Measurements from ENCODE around the gene CLDN6.
"Not testable (repeated sequence)": the region's sequence is repeated elsewhere in the genome, so short reads cannot be mapped to it uniquely, and the experiment has no call there.

CLDN6 gene, protein sequence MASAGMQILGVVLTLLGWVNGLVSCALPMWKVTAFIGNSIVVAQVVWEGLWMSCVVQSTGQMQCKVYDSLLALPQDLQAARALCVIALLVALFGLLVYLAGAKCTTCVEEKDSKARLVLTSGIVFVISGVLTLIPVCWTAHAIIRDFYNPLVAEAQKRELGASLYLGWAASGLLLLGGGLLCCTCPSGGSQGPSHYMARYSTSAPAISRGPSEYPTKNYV

DNA sequence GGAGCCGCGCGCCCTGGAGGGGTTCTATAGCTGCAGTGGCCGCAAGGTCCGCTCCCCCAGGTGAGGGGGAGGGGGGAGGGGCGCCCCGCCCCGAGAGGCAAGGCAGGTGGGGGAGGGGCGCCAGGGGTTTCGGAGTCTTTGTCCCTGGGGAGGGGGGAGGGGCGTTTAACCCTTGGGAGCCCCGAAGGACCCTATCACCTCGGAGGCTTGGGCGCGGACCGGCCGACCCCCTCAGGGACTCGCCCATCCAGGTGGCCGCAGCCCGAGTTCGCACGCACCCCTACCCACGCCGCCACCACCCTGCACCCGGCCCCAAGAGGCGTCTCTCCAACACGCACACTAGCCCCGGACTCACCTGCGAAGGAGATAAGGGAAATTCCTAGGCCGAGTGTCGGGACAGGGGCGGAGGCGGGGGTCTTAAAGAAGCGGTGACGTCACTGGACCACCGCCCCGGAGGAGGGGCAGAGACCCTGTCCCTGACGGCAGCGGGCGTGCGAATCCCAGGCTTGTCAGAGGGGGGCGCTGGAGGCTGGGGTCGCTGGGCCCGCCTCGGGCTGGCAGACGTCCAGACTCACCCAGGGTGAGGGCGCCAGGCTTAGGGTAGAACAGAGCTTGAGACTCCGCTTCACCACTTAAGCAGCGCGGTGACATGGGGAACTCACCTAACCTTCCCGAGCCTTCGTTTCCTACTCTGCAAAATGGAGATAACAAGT is at the start of gene CLDN6:
Gene CLDN6 (minus strand): TSS at position 390 of the 713 bp plus-strand sequence. CDS start 2,162 bp downstream, outside the sequence.
- peak; percentile 61 for DNase-seq

DNA sequence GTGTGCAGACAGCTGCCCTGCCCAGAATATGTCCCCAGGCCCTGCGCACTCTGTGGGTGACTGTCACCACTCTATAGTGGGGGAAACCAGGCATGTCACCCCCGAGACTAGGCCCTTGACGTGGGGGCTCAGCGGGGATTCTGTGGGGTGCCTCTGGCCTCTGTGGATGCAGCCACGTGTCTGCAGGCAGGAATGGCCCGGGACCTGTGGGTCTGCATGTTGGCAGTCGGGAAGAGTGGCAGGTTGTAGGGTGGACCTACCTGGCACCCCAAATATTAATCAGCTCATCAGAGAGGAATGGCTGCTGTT is 48.4 kb upstream of the CLDN6 start:
- no peak for DNase-seq

DNA sequence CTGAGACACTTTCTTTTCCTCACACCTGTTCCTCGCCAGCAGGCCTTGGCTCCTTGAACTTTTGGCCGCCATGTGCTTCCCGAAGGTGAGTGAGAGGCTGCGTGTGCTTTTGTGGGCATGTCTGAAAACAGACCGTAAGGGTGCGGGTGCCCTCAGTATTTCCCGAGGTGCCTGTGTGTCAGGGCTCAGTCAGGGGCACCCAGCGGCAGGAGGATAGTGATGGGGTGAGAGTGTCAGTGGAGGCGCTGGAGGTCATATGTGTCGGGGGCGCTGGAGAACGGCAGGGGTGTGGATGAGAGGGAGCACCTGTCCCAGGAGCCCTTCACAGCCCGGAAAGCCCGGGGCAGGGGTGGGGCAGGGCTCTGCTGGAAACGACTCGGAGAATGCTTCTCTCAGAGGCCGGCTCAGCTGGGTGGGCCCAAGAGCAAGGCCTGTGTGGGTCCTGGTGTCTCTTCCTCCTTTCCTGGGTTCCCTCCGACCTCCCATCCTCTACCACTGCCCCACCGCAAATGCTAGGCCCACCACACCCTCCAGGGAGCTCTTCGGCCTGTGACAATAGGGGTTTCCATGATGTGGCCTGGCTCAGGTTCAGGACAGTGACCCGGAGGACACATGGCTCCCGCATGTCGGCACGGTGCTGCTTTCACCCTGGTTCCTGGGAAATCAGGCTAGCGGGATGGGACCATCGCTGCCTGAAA is 47.9 kb upstream of the CLDN6 start:
- DNase-seq = no peak

DNA sequence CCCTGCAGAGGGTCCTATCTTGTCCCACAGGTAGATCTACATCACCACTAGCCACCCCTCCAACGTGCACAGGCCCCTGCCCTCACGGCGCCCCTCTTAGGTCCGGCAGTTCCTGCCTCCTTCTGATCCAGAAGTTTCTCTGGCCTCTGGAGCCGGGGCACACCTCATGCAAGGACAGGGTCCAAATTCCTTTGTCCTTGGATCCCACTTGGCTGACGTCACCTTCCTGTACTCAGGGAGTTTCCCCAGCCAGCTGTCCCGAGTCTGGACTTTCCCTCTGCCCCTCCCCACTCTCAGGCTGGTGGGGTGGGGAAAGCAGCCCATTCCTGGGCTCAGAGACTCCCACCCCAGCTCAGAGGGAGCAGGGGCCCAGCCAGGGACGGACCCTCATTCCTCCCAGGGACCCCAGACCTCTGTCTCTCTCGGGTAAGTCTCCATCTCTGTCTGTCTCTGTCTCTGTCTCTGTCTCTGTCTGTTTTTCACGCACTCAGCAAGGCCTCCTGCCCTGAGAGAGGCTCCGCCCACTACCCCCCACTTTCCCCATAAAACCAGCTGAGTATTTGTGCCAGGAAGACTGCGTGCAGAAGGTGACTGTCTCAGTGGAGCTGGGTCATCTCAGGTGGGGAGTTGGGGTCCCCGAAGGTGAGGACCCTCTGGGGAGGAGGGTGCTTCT is 47.2 kb upstream of the CLDN6 start, which contains the start of gene IL32:
Gene IL32 (plus strand): TSS at position 572 of the 673 bp plus-strand sequence. CDS start 172 bp downstream, outside the sequence.
- DNase-seq = no peak

DNA sequence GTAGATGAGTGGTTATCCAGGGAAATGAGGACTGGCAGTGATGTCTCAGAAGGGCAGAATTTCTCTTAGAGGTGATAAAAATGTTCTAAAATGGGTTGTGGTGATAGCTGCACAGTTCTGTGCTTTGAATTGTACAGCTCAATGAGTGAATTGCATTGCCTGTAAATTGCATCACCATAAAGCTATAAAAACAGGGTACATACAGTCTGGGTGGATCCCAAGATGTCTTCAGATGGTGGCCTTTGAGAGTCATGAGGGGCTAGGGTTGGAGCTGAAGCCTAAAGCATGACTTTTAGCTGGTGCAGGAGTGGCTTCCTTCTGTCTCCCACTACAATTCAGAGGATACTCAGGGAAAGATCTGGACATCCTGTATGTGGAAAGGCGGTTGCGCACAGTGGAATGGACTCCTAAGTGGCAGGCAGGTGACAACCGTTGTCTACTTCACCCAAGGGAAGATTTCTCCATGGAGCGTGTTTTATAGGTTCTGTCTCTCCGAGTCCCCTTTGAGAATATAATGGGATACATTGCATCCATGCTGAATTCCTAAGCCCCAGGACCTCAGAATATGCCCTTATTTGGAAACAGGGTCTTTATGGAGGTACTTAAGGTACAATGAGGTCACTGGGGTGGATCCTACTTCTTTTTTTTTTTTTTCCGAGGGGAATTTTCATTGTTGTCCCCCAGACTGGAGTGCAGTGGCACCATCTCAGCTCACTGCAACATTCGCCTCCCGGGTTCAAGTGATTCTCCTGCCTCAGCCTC is 45.8 kb upstream of the CLDN6 start:
- DNase-seq = no peak

DNA sequence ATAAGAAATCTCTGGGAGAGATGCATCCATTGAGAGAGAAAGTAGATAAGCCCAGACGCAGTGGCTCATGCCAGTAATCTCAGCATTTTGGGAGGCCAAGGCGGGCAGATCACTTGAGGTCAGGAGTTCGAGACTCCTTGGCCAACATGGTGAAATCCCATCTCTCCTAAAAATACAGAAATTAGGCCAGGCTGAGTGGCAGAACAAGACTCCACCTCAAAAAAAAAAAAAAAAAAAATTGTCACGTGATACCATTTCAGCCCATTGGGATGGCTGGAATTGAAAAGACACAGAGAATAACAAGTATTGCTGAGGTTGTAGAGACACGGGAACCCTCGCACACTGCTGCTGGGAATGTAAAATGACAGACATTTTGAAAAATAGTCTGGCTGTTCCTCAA is 44.6 kb upstream of the CLDN6 start:
- DNase-seq = no peak

DNA sequence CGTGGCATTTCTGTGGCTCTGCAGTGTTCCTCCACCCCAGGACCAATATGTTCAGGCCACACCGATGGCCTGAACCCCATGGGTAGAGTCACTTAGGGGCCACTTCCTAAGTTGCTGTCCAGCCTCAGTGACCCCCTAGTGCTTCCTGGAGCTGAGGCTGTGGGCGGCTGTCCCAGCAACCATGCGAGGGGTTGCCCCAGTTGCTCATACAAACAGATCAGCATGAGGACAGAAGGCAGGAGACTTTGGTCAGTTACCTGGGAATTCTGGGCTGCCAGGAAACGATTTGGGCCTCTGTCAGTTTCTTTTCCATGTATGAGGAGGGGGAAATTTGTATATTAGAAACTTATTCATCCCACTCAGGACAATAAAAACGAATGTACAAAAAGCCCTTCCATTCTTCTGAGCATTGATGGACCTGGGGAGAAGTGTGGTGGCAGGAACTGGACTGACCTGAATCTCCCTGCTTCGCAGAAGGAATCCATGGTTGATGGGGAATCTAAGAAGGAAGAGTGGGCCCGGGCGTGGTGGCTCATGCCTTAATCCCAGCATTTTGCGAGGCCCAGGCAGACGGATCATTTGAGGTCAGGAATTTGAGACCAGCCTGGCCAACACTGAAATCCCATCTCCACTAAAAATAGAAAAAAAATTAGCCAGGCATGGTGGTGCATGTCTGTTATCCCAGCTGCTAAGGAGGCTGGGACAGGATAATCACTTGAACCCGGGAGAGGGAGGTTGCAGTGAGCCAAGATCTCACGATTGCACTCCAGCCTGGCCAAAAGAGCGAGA is 42.5 kb upstream of the CLDN6 start:
- no peak for DNase-seq

DNA sequence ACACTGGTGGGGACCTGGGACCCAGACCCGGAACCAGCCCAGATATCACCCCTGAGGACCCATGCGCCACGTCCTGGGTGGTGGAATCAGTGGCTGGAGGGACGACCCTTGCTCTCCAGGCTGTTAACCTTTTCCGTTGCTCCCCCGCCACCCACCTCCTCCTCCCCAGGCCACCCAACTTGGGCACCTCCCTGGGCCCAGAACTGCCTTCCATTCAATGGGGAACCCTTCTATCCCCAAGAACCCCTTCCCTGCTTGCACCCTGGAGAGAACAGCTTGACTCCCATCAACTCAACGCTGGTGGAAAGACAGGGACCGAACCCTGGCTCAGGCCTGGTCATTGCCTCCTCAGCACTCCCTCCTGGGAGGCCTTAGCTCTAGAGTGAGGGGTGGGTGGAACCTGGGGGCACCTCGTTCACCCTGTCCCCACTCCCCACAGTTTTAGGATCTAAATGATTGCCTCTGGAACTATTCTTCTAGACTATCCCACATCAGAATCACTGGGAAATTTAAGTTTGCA is 41.8 kb upstream of the CLDN6 start:
- no peak for DNase-seq

DNA sequence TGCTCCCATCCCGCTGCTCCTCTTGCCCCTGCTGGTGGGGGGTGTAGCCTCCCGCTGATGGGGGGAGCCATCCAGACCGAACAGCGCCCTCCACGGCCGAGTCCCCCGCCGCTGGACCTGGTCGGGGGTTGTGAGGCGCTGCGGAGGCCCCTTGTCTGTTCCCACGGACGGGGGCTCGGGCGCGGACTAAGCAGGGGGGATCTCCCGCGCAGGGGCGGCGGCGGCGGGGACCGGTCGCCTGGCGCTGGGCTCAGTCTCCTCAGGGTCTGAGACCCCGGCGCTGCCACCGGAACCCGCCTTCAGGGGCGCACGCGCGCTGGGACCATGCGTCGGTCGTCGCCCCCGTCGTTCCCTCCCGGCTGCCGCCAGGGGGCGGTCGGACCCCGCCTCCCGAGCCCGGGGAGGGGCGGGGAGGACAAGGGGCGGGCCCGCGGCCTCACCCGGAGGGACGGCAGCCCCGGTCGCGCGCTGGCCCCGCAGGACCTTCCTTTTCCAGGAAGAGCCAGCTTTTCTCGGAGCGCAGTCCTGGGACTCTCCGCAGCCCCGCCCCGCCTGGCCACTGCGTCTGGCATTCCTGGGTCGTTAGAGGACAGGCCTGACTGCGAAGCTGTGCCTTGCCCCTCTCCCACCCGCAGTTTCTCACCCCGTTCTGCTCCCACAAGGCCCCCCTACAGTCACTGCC is 41.2 kb upstream of the CLDN6 start:
- peak; percentile 94 for DNase-seq

DNA sequence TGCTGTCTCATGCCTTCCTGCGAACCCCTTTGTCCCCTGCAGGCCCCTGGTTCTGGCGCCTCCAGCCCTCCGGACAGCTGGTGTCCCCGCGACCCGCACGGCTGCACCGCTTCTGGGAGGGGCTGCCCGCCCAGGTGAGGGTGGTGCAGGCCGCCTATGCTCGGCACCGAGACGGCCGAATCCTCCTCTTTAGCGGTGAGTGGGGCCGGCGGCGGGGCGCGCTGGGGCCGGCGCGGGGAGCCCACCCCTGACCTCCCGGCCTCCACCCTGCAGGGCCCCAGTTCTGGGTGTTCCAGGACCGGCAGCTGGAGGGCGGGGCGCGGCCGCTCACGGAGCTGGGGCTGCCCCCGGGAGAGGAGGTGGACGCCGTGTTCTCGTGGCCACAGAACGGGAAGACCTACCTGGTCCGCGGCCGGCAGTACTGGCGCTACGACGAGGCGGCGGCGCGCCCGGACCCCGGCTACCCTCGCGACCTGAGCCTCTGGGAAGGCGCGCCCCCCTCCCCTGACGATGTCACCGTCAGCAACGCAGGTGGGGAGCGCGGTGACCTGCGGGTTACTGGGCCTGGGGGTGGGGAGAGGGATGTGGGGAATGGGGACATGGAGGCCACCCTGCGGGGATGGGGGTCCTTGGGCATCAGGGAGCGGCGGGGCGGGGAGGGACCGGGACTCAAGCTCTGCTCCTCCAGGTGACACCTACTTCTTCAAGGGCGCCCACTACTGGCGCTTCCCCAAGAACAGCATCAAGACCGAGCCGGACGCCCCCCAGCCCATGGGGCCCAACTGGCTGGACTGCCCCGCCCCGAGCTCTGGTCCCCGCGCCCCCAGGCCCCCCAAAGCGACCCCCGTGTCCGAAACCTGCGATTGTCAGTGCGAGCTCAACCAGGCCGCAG is 40.4 kb upstream of the CLDN6 start:
- DNase-seq = peak; percentile 28

DNA sequence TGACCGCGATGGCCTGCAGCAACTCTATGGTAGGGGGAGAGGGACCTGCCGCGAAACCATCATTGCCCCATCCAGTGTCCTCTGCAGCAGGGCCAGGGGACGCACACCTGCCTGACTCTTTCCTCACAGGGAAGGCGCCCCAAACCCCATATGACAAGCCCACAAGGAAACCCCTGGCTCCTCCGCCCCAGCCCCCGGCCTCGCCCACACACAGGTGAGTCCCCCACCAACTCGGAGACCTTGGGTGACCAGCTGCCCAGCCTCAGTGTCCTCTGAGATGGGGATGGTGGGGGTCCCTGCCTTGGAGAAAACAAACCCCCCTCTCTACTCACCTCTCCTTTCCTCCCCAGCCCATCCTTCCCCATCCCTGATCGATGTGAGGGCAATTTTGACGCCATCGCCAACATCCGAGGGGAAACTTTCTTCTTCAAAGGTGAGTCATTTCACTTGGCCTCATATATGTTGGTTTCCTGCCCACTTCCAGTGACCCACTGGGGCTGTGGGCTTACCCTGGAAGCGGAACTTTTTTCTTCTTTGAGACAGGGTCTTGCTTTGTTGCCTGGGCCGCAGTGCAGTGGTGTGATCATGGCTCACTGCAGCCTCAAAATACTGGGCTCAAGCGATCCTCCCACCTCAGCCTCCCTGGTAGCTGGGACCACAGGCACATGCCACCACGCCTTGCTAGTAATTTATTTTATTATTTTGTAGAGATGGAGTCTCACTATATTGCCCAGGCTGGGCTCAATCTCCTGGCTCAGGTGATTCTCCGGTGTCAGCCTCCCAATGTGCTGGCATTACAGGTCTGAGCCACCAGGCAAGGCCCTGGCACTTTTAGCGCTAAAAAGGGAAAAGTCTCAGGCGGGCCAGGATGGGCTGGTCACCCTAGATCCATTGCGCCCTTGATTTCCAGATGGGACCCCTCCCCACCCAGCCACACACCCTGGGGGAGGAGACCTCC is 39.5 kb upstream of the CLDN6 start:
- no peak for DNase-seq

DNA sequence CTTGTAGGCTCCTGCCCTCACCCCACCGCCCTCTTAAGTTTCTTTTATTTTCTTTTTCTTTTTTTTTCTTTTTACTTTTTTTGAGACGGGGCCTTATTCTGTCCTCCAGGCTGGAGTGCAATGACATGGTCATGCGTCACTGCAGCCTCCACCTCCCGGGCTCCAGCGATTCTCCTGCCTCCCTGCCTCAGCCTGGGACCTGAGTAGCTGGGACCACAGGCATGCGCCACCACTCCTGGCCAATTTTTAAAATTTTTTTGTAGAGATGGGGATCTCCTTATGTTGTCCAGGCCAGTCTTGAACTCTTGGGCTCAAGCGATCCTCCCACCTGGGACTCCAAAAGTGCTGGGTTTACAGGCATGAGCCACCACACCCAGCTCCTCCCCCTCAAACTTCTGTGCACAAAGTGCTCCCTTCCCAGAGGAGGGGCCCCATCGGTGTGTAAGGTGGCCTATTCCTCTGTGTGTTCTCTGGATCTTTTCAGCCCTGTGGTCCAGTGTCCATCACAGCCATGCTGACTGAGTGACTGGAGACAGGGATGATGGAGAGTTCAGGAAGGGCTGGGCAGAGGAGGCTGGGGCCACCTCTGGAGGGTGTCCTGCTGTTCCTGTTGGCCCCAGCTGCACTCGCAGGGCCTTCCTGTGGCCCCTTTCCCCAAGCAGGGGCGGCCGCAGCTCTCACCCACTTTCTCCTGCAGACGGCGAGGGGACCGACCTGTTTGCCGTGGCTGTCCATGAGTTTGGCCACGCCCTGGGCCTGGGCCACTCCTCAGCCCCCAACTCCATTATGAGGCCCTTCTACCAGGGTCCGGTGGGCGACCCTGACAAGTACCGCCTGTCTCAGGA is 38.6 kb upstream of the CLDN6 start:
- DNase-seq = no peak

DNA sequence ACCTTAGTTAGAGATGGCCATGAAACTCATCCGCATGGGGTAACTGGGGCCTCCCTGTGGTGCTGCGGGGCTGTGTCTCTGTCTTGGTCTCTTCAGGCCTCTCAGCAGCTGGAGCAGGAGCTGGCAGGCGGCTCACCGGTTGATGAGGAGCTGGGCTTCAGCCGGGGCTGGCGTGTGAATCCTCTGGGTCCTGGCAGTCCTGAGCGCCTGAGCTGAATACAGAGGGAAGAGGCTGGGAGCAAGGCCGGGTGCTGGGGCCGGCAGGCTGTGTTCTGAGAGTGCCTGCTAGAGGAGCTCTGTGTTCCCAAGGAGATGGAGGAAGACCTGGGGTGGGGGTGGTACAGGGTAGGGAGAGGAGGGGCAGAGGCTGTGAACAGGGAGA is 37.7 kb upstream of the CLDN6 start:
- not testable (repeated sequence) for DNase-seq

DNA sequence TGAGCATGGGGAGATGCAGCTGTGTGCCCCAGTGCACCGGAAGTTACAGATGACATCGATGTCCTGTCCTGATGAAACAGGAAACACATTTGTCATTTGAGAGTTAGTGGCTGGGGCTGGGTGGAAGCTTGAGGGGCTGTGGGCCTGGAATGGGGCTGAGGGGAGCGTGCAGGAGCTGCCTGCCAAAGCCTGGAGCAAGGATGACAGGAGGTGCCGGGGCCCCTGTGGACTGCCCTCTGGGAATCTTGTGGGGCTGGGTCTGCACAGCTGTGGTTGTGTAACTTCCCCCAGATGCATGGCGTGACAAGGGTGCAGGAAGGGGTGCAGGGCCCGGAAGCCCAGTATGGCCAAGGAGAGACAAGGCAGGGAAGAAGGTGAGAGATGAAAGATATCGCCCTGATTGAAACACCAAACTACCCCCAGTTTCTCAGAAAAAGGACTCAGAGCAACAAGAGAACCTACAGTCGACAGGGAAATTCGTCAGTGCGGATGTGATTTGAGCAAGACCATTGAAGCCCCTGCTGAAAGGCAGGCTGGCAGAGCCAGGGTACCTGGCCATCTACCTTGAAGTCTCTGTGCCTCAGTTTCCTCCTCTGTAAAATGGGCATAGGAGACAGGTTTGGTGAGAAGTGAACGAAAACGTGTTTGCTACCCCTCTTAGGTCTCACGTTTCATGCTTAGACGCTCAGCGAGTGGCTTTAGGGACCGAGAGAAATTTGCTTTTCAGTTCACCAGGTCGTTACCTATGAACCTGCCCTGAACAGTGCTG is 37.2 kb upstream of the CLDN6 start:
- no peak for DNase-seq

DNA sequence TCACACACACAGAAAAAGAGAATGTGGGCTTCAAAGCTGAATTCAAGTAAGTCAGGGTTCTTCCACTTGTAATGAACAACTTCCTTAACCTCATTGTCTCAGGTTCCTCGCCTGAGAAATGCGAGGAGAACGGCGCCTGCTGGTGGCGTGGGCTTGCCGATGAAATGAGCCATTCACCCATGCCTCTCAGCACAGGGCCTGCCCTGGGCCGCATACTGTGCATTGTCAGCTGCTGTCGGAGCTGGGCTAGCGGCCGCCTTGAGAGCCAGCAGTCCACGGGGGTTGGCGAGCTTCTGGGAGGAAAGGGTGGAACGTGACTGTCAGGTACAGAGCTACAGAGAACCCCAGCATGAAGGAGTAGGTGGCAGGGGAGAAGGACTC is 35.3 kb upstream of the CLDN6 start:
- not testable (repeated sequence) for DNase-seq

DNA sequence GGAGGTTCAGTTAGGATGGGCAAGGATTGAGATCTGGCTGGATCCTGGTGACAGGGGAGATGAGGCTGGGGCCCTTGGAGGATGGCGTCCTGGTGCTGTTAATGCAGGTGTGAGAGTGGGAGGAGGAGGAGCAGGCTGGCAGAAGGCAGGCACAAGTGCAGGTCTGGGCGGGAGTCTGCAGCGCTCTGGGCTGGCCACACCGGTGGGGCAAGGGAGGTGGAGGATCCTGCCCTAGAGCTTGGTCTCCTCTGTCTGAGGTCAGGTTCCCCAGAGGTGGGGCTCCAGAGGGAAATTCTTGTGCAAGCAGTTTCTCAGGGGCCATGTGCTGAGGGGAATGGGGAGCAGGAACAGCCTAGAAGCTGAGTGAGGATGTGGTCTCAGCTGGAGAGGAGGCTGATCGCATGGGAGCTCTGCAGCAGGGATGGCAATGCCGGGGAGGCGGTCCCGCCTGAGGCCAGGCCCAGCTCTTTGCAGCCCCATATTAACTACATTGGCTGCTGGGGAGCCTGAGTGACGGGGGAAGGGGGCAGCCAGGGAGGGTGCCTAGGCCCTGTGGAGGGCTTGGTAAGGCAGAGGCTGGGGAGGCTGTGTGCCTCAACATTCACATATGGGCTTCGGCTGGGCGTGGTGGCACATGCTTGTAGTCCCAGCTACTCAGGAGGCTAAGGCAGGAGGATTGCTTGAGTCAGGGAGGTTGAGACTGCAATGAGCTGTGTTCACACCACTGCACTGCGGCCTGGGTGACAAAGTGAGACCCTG is 34.8 kb upstream of the CLDN6 start:
- not testable (repeated sequence) for DNase-seq

Data from retina (tissue), 1 donor.